Breast epithelium (tissue), 4 donors: ENCODE results near the gene ST8SIA6. TPM values are rescaled to one million over a fixed set of nuclear protein-coding genes. Genes with fewer than 3 reads are reported as not detected.
"Not testable (repeated sequence)": the region's sequence is repeated elsewhere in the genome, so short reads cannot be mapped to it uniquely, and the experiment has no call there.

Experiments
- DNase-seq, 2 donors: peaks; one replicate each; pipeline ENCODE4 v3.0.0-alpha.2; 2019; ENCODE audit warnings: low spot score in 2 of 2
- H3K27ac ChIP-seq, 2 donors: fragments of 200-600 bp; sonication (generic) in 1 of 2; one replicate each; pipeline ENCODE4 v1.5.1; 2016 to 2019; ENCODE audit warnings: mild to moderate bottlenecking in 1 of 2
- H3K27me3 ChIP-seq, 2 donors: fragments of 200-600 bp; sonication (generic) in 1 of 2; one replicate each; pipeline versions ENCODE4 v1.5.1 to v1.6.0; 2017 to 2019; ENCODE audit warnings: control low read depth in 1 of 2, mild to moderate bottlenecking in 1 of 2
- H3K36me3 ChIP-seq: fragments of 200-600 bp; one replicate; pipeline ENCODE4 v1.5.1; 2019
- H3K4me1 ChIP-seq, 2 donors: fragments of 200-600 bp; sonication (generic); one replicate each; pipeline ENCODE4 v1.5.1; 2016 to 2019; ENCODE audit warnings: control low read depth in 1 of 2
- H3K4me3 ChIP-seq, 3 donors: fragments of 200-600 bp; sonication (generic); 1 replicate in 2 of 3; 2 replicates in 1 of 3; pipeline ENCODE4 v1.5.1; 2016 to 2019; ENCODE audit warnings: mild to moderate bottlenecking in 3 of 3, moderate library complexity in 2 of 3
- H3K9me3 ChIP-seq, 2 donors: fragments of 200-600 bp; sonication (generic) in 1 of 2; one replicate each; pipeline ENCODE4 v1.5.1; 2016 to 2019; ENCODE audit warnings: control low read depth in 1 of 2
- CTCF ChIP-seq, 3 donors: fragments of 450-650 bp; IDR thresholded peaks; one replicate each; pipeline ENCODE4 v1.5.1; 2016 to 2017; ENCODE audit warnings: antibody characterized with exemption in 3 of 3, mild to moderate bottlenecking in 3 of 3, moderate library complexity in 3 of 3
- POLR2A ChIP-seq: fragments of 450-650 bp; IDR thresholded peaks from one replicate; pipeline ENCODE4 v1.6.1; 2016; ENCODE audit warnings: antibody characterized with exemption, mild to moderate bottlenecking, moderate library complexity
- POLR2AphosphoS5 ChIP-seq, 3 donors: sonication (generic); formaldehyde crosslinking; IDR thresholded peaks; one replicate each; pipeline ENCODE4 v1.6.1; 2017; ENCODE audit warnings: antibody characterized with exemption in 3 of 3
- intact Hi-C: fragments of 100-400 bp; cut with DNase I; formaldehyde crosslinking; loops from one replicate; pipeline ENCODE4 v1.15.1; 2023; ENCODE audit warnings: low total_unique reads
- total RNA-seq, 3 donors: library from RNA; depleted of rRNA; stranded (reverse); fragments of >200 nt; gene quantifications; one replicate each; pipeline ENCODE4 v1.1.0, GENCODE V29; 2016

The ST8SIA6 gene
- 10 to 100 TPM in 2 of 3 donors, 1 to 10 TPM in 1; 1.3 to 32.1 (median 18.4) TPM for total RNA-seq

GRCh38 chr10:17454161-17455014 is at the start of gene ST8SIA6:
Gene ST8SIA6, minus strand, starts transcription at chr10:17454595. Its CDS starts 340 bp downstream, at chr10:17454255.
- peaks cover 0 to 10% of the 10 kb centered on the region in 2 donors for H3K9me3 ChIP-seq
- H3K36me3 ChIP-seq: no peaks in the 10 kb centered on the region
- H3K27ac ChIP-seq: peak within 1 kb of the TSS; percentile 84 to 92
- TF ChIP-seq CTCF (IDR thresholded peaks at IDR 0.05): no peak
- peaks cover 0 to 2% of the 10 kb centered on the region in 2 donors for H3K27me3 ChIP-seq
- intact Hi-C loops: loop anchor here (5.0 kb wide), 1 partner anchor 172 kb away; no protein-coding TSS in a partner anchor
- peaks cover 0 to 5% of the 10 kb centered on the region in 2 donors for H3K4me1 ChIP-seq
- DNase-seq: no peak
- H3K4me3 ChIP-seq: peak within 1 kb of the TSS; percentile 38 to 89 (median 62)

- no peaks in the 10 kb centered on the region for H3K9me3 ChIP-seq
- TF ChIP-seq CTCF (IDR thresholded peaks at IDR 0.05) (no peak), POLR2A (no peak), POLR2AphosphoS5 (IDR thresholded peaks at IDR 0.05) (no peak)
- intact Hi-C loops: no loop called here
- no peaks in the 10 kb centered on the region for H3K4me1 ChIP-seq
- no peak for DNase-seq
- H3K36me3 ChIP-seq: no peaks in the 10 kb centered on the region
- H3K27me3 ChIP-seq: no peaks in the 10 kb centered on the region
- no peak overlapping the region for H3K4me3 ChIP-seq
- H3K27ac ChIP-seq: no peak overlapping the region
Observed at GRCh38 chr10:17503795-17504194, 49.4 kb upstream of the ST8SIA6 start.

- intact Hi-C loops: no loop called here
- H3K4me1 ChIP-seq: no peaks in the 10 kb centered on the region
- no peak overlapping the region for H3K27ac ChIP-seq
- DNase-seq: no peak
- H3K9me3 ChIP-seq: no peaks in the 10 kb centered on the region
- TF ChIP-seq CTCF (IDR thresholded peaks at IDR 0.05): no peak
- TF ChIP-seq POLR2A: no peak
- TF ChIP-seq POLR2AphosphoS5 (IDR thresholded peaks at IDR 0.05): no peak
- H3K27me3 ChIP-seq: no peaks in the 10 kb centered on the region
- no peak overlapping the region for H3K4me3 ChIP-seq
- H3K36me3 ChIP-seq: no peaks in the 10 kb centered on the region
Observed at GRCh38 chr10:17502814-17503213, 48.4 kb upstream of the ST8SIA6 start.

- H3K9me3 ChIP-seq, H3K27me3 ChIP-seq, H3K27ac ChIP-seq, DNase-seq, H3K4me3 ChIP-seq, H3K36me3 ChIP-seq, H3K4me1 ChIP-seq, intact Hi-C loops: not testable (repeated sequence)
Observed at GRCh38 chr10:17499014-17499413, 44.6 kb upstream of the ST8SIA6 start.

- TF ChIP-seq POLR2AphosphoS5 (IDR thresholded peaks at IDR 0.05) (no peak), POLR2A (no peak), CTCF (IDR thresholded peaks at IDR 0.05) (no peak)
- Histone ChIP-seq H3K27ac (no peak overlapping the region), H3K27me3 (no peaks in the 10 kb centered on the region), H3K9me3 (no peaks in the 10 kb centered on the region), H3K4me1 (no peaks in the 10 kb centered on the region), H3K36me3 (no peaks in the 10 kb centered on the region), H3K4me3 (no peak overlapping the region)
- DNase-seq: no peak
- intact Hi-C loops: no loop called here
Observed at GRCh38 chr10:17497446-17498030, 43.1 kb upstream of the ST8SIA6 start.
